GM12865 (cell line): Measurements from ENCODE around the gene PPP3CB.

Experiments
- DNase-seq: peaks from one replicate; pipeline ENCODE4 v3.0.0; 2010; ENCODE audit warnings: low read depth
- H3K4me3 ChIP-seq: 2 replicates; pipeline ENCODE4 v1.5.1; 2011; ENCODE audit warnings: mild to moderate bottlenecking, low read depth, low read length, control low read depth
- CTCF ChIP-seq: IDR thresholded peaks from 2 replicates; pipeline ENCODE4 v1.5.1; 2011; ENCODE audit warnings: low read length, control low read depth, low read depth, inconsistent platforms; ENCODE audit not compliant: insufficient read depth; ENCODE audit errors: missing control alignments

PPP3CB gene

DNA sequence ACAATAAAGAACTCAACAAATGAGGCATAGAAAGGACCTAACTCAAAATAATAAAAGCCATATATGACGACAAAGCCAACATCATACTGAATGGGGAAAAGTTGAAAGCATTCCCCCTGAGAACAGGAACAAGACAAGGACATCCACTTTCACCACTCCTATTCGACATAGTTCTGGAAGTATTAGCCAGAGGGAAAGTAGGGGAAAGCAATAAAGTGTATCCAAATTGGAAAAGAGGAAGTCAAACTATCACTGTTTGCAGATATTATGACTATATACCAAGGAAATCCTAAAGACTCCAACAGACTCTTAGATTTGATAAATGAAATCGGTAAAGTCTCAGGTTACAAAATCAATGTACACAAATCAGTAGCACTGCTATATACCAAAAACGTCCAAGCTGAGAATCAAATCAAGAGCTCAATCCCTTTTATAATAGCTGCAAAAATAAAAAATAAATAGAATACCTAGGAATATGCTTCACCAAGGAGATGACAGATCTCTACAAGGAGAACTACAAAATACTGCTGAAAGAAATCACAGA, 86.8 kb downstream of the PPP3CB start:
- no peak for TF ChIP-seq CTCF
- DNase-seq = no peak

GRCh38 chr10:73408061-73408460, 87.8 kb downstream of the PPP3CB start:
- no peak overlapping the region for H3K4me3 ChIP-seq
- no peak for TF ChIP-seq CTCF
- no peak for DNase-seq

More for the DNA sequence above, 86.8 kb downstream of the PPP3CB start:
- H3K4me3 ChIP-seq = no peak overlapping the region

DNA sequence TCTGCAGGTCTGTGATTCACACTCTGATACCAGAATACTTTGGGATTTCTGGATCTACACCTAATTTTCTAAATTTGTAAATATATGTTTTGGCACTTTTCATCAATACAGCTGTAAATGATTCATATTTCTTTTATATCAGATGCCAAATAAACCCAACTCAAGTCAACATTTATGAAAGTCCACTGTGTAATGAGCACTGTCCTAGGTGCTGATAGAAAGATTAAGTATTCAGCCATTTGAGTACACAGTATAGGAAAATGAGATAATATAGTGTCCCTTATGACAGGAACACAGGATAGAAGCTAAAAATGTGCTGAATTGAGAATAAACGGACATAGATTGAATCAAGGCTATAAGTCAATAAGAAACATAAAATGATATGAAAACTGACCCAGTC, 88.3 kb downstream of the PPP3CB start:
- DNase-seq = no peak
- TF ChIP-seq CTCF = no peak
- no peak overlapping the region for H3K4me3 ChIP-seq

- TF ChIP-seq CTCF = no peak
- DNase-seq = no peak
- no peak overlapping the region for H3K4me3 ChIP-seq
These were observed 89.0 kb downstream of the PPP3CB start for GRCh38 chr10:73406846-73407245.

- DNase-seq = no peak
- H3K4me3 ChIP-seq = no peak overlapping the region
- no peak for TF ChIP-seq CTCF
These were observed 90.3 kb downstream of the PPP3CB start for GRCh38 chr10:73405556-73405955.

- no peak for TF ChIP-seq CTCF
- H3K4me3 ChIP-seq = no peak overlapping the region
- DNase-seq = no peak
These were observed 91.1 kb downstream of the PPP3CB start for GRCh38 chr10:73404690-73405089.

DNA sequence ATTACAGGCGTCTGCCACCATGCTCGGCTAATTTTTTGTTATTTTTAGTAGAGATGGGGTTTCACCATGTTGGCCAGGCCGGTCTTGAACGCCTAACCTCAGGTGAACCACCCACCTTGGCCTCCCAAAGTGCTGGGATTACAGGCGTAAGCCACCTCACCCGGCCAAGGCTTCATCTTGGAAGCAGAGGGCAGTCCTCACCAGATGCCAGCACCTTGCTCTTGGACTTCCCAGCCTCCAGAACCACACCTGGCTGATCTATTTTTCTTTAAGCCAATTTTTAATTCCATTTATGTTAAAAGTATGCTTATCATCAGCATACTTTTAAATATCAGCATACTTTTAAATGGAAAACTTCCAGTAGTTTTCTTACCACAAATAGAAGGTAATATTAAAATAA, 94.2 kb downstream of the PPP3CB start:
- DNase-seq = no peak
- no peak for TF ChIP-seq CTCF
- H3K4me3 ChIP-seq = no peak overlapping the region
